CD4-positive, alpha-beta T cell treated with Interleukin-15 for 1 hour (primary cell): ENCODE results near the gene SH3RF3.

Experiments
- DNase-seq: peaks from one replicate; pipeline ENCODE4 v3.0.0-alpha.2; 2020

SH3RF3 gene

DNA sequence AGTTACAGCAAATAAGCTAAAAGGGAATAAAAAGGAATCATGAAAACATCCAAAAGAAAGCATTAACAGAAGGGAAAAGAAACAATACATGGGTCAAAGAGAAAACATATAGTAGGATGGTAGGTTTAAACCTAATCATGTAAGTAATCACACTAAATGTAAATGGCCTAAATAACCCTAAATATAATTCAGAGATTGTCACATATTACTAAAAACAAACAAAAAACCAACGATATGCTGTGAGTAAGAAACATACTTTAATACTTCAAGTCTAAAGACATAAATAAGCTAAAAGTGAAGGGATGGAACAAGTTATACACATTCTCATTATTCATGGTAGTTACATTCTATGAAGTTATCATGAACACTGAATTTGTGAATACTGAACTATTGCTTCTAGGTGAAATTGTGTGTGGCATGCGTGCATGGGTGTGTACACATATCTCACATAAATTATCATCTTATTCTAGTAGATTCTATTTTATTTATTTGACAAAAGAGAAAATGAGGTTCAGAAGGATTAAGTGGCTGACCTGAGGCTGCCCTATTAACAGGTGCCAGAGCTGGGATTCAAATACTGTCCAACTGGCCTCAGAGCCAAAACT is 313.8 kb downstream of the SH3RF3 start:
- DNase-seq: no peak

GRCh38 chr2:109444916-109445315 is 315.9 kb downstream of the SH3RF3 start:
- DNase-seq: no peak

- DNase-seq: no peak
These were observed 317.5 kb downstream of the SH3RF3 start for GRCh38 chr2:109446278-109447131.

DNA sequence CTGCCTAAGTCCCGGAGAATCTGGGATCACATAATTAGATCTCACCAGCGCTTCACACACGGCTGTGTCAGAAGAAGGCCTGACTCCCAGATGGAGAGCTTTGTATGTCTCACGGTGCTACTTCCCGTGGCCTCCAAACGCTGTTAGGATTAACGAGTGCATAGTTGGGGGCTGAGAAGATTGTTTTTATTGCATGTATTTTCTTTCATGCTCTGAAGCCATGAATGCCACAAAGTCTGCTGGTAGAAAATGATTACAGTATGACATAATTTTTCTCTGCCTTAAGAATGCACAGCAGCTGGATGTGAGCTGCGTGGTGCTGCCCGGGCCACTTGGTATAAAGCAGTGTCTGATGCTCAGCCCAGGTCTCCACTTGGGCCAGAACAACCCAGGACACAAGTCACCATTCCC is 318.3 kb downstream of the SH3RF3 start:
- no peak for DNase-seq

DNA sequence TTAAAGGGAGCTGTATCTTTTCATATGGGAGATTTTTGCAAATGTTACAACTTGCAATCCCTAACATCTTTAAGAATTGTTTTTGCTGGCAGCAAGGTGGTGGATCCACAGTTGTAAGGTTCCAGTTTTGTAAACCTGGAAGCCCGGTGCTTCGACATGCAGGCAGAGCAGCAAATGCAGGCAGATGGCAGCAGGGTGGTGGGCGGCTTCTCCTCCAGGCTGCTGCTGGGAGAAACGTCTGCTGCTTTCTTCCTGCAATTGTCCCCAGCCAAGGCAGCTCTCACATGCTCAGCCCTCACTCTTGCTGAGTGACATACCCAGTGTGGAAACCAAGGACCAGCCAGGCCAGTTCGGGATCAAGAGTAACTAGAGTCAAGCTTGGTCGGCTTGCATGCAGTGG is 318.8 kb downstream of the SH3RF3 start:
- no peak for DNase-seq

DNA sequence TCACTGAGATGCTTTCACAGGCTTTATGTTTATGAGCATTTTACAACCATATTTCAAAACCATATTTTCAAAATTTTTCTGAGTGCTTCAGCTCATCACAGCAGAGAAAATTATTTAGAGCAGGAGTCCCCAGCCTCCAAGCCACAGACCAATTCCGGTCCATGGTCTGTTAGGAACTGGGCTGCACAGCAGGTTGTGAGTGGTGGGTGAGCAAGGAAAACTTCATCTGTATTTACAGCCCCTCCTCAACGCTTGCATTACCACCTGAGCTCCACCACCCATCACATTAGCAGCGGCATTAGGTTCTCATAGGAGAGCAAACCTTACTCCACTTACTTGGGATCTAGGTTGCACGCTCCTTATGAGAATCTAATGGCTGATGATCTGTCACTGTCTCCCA is 319.2 kb downstream of the SH3RF3 start:
- DNase-seq: no peak

GRCh38 chr2:109448946-109449788 is 320.2 kb downstream of the SH3RF3 start:
- DNase-seq: no peak

GRCh38 chr2:109450574-109451273 is 321.7 kb downstream of the SH3RF3 start:
- no peak for DNase-seq

- no peak for DNase-seq
These were observed 322.7 kb downstream of the SH3RF3 start for GRCh38 chr2:109451671-109452070.

DNA sequence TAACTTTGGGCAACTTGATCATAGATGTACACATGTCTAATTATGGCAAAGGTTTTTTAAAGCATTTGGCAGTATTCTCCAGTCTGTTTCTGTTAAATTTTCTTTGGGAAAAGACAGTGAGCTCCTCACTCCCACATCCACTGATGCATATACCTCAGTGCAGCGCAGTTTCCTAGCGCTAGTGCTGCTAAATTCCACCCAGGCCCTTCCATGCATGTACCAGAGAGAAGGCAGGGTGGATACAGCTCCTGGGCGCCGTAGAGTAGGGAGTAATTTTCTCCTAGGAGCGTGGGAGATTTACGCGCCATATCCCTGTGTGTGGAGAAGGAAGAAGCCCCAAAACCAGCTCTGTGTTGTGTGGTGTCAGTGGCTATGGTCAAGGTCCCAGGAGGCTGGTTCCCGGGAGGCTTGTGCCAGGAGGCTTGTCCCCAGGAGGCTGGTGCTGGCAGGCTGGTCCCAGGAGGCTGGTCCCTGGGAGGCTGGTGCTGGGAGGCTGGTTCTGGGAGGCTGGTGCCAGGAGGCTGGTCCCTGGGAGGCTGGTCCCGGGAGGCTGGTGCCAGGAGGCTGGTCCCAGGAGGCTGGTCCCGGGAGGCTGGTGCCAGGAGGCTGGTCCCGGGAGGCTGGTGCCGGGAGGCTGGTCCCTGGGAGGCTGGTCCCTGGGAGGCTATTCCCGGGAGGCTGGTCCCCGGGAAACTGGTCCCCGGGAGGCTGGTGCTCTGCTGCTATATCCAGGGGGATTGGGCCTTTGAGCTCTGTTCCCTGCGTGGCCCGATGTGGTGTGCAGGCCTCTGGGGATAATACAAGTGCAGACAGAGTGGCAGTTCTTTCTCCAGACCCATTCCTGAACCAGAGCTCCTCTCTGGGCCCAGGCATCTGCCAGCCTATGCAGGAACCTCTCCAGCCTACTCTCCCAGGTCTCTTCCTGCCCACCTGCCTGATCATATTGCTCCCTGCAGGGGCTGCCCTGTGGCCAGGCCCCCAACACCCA is 323.6 kb downstream of the SH3RF3 start:
- DNase-seq: no peak

DNA sequence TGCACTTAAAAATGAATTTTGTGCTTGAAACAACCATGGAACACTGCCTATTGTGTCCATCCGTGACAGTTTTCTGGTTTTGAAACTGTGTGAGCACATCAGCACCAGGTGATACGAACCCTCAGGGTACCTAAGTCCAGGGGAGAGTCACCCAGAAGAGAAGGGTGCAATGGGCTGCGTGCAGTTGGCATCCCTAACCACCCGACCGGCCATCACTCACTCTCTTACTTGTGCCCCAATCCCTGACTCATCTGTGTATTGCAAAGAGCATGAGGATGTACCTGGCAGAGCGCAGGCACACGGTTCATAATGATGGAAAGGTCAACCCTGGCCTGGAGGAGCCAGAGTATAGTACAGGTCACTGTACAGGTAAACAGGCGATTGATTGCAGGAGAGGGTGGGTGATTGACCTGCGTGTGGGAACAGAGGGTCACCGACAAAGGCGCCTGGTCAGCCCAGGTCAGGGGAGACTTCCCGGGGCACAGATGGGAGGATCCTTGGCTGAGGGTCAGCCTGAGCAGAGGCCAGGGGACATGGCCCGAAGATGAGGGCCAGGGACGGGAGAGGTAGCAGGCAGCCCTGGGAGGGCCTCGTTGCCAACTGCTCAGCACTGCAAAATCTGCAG is 324.5 kb downstream of the SH3RF3 start:
- DNase-seq: no peak

GRCh38 chr2:109454304-109454703 is 325.3 kb downstream of the SH3RF3 start:
- no peak for DNase-seq

GRCh38 chr2:109454765-109455394 is 325.9 kb downstream of the SH3RF3 start:
- no peak for DNase-seq

DNA sequence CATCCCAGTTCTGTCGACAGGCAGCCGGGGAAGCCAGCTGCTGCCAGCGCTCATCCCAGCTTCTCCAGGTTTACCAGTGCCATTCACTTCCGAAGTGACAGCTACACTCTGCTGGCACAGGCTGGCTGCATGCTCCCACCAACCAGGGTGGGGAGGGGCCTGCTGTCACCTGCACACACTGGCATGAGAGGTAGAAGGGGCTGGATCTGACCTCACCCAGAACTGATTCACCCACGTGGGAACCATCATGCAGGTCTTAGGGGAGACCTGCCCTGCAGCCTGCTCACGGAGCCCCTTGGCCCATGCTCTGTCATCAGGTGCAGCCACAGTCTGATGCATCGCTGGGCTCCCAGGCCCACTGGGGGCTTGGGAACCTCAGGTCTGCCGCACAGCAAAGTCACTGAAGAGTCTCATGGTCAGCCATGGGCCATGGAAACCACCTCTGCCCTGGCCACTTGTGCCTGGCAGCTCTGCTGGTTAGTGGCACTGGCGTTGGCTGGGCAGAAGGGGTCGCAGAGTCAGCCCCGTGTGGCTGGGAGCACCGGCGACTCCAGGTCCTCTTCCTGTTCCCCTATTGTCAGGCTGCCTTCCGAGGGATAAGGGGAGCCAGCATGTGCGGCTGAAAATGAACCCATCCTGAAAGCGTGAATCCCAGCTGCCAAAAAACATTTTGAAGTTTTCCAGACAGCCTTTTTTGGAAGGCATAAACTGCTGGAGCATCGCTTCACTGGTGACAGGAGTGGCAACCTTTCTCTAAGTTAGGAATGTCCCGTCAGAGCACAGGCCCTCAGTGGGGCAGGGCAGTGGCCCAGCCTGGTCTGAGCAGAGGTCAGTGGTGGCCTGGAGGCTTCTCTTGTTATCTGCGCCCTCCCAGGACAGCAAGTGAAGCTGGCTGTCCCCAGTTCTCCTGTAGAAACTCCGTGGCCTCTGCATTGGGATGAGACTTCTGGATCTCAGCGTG is 327.0 kb downstream of the SH3RF3 start:
- no peak for DNase-seq

DNA sequence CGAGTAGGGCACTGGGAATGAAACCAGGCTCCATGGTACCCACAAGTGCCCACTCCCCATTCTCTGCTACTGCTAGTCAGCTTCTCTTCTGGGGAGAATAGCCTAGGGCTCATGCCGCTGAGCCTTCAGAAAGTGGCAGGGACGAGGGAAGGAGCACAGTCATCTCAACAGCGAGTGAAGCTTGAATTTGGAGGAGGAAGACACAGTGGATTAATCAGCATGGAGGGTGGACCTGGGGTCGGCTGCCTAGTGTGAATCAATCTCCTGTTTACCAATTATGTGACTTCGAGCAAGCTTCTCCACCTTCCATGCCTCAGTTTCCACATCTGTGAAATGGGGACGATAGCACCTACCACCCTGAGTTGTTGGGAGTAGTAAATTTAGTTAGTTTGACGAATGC is 327.8 kb downstream of the SH3RF3 start:
- DNase-seq: no peak

GRCh38 chr2:109457366-109457765 is 328.4 kb downstream of the SH3RF3 start:
- no peak for DNase-seq

DNA sequence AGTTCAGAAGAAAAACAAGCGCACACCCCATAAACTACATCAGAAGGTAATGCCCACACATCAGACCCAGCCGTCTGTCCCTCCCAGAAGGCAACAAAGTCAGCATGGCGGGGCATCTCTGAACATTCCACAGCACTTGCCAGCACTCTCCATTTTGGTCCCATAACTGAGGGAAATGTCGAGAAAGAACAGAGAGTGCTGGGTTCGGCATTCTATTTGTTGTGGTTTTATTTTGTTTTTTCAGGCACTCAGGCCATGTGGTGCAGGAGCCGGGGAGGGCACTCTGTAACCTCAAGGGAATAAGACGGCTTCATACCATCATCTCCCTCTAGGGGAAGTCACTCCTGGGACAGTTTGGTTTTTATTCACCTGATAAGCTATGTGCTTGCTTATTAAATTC is 328.8 kb downstream of the SH3RF3 start:
- DNase-seq: no peak

DNA sequence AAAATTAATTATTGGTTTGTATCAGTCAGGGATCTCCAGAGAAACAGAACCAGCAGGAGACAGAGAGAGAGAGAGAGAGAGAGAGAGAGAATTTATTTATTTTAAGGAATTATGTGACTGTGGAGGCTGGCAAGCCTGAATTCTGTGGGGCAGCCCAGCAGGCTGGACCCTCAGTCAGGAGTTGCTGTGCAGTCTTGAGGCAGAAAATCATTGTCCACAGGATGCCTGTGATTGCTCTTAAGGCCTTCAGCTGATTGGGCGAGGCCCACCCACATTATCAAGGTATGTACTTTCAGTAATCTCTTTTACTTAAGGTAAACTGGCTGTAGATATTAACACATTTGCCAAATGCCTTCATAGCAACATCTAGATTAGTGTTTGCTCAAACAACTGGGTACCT is 329.5 kb downstream of the SH3RF3 start:
- DNase-seq: no peak

GRCh38 chr2:109459485-109459884 is 330.5 kb downstream of the SH3RF3 start:
- DNase-seq: no peak
